Measurements from ENCODE around the gene MACC1.

DNA sequence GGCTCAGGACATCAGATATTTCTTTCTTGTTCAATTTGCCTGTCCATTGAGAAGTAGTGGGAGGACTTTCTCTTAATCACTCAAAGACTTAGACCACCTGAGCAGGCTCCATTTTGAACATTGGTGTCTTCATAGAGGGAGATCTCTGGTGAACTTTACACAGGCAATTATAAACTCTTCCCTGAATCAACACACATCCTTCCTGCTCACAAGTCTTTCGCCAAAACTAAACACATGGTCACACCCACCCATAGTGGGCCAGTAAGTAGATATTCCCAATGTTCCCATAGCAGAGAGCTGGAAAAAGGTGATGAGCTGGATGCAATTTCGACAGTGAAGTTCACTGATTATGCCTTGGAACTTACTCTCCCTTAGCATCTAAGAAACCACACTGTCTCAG lies 8.2 kb upstream of the MACC1 start:
- TF ChIP-seq POLR2AphosphoS5 (IDR thresholded peaks at IDR 0.05; ENCODE audit: low read depth) (no peak), CTCF (conservative IDR thresholded peaks at IDR 0.05; ENCODE audit: low read depth in 2 of 2) (no peak)

Data from GM23338 (cell line).